GM12892 (cell line): ENCODE results near the gene GTF2H2.
"Not testable (repeated sequence)": the region's sequence is repeated elsewhere in the genome, so short reads cannot be mapped to it uniquely, and the experiment has no call there.

ENCODE experiments used
- DNase-seq: peaks from one replicate; pipeline ENCODE4 v3.0.0; 2011; ENCODE audit not compliant: insufficient read length
- FAIRE-seq: peaks from 2 replicates; lab custom pipeline; 2011; peaks lifted over from hg19 to GRCh38; lab: Jason Lieb, UNC
- POLR2A ChIP-seq: IDR thresholded peaks from 2 replicates; pipeline ENCODE4 v1.6.1; 2011; ENCODE audit warnings: low read depth, low read length, control low read depth
- POLR2AphosphoS5 ChIP-seq: IDR thresholded peaks from 2 replicates; pipeline ENCODE4 v1.6.1; 2011; ENCODE audit warnings: low read depth, low read length, control low read depth
- TAF1 ChIP-seq: IDR thresholded peaks from 2 replicates; pipeline ENCODE4 v1.6.1; 2011; ENCODE audit warnings: low read depth, mild to moderate bottlenecking, control low read depth, low read length, borderline replicate concordance

Gene GTF2H2

GRCh38 chr5:71018376-71019005, 49.0 kb downstream of the GTF2H2 start:
- not testable (repeated sequence) for FAIRE-seq, DNase-seq

- FAIRE-seq (no peak), DNase-seq (no peak)
- TF ChIP-seq POLR2AphosphoS5 (no peak), TAF1 (no peak), POLR2A (no peak)
Measured at GRCh38 chr5:71014176-71014575, 53.3 kb downstream of the GTF2H2 start.

GRCh38 chr5:71013575-71013974, 53.9 kb downstream of the GTF2H2 start:
- FAIRE-seq = no peak
- TF ChIP-seq TAF1 (no peak), POLR2AphosphoS5 (no peak), POLR2A (no peak)
- no peak for DNase-seq

GRCh38 chr5:71011194-71011792, 56.2 kb downstream of the GTF2H2 start:
- TF ChIP-seq TAF1 (no peak), POLR2AphosphoS5 (no peak), POLR2A (no peak)
- DNase-seq (no peak), FAIRE-seq (no peak)

- FAIRE-seq, DNase-seq: not testable (repeated sequence)
Measured at GRCh38 chr5:71006983-71007382, 60.5 kb downstream of the GTF2H2 start.
